ENCODE results near the gene GUCY1A2. TPM values are rescaled to one million over a fixed set of nuclear protein-coding genes. Genes with fewer than 3 reads are reported as not detected.

The GUCY1A2 gene
- polyA plus RNA-seq, 1 donor (not counting 4 experiments of a cell fraction or from before 2014, with no cell fraction given), result not detected

- no peak for DNase-seq (ENCODE audit: low read depth, low spot score)
- Histone ChIP-seq H3K4me1 (ENCODE audit: control insufficient read depth, extremely low read depth, insufficient read depth, low read length) (no peaks in the 10 kb centered on the region), H4K20me1 (ENCODE audit: control insufficient read depth, extremely low read depth, insufficient read depth, low read length) (no peaks in the 10 kb centered on the region), H3K27ac (ENCODE audit: control insufficient read depth, insufficient read depth, low read length) (no peak overlapping the region), H3K4me3 (ENCODE audit: control insufficient read depth in 2 of 3, extremely low read depth in 1 of 3, insufficient read depth in 2 of 3, low read depth in 1 of 3, low read length in 3 of 3) (no peak overlapping the region), H3K9me3 (ENCODE audit: control insufficient read depth, low read depth, low read length) (no peaks in the 10 kb centered on the region), H3K79me2 (ENCODE audit: control insufficient read depth, insufficient read depth, low read length) (no peaks in the 10 kb centered on the region), H3K4me2 (ENCODE audit: control insufficient read depth, extremely low read depth, insufficient read depth, low read depth, low read length) (no peak overlapping the region), H3K9ac (ENCODE audit: control insufficient read depth, extremely low read depth, insufficient read depth, low read length) (no peak overlapping the region), H2AFZ (ENCODE audit: control insufficient read depth, low read length) (no peak overlapping the region), H3K36me3 (ENCODE audit: control insufficient read depth in 2 of 2, extremely low read depth in 1 of 2, insufficient read depth in 2 of 2, low read length in 2 of 2) (no peaks in the 10 kb centered on the region), H3K9me1 (ENCODE audit: control insufficient read depth, extremely low read depth, insufficient read depth, low read length) (no peaks in the 10 kb centered on the region), H3K27me3 (ENCODE audit: control insufficient read depth, extremely low read depth, insufficient read depth, low read length) (no peaks in the 10 kb centered on the region)
- TF ChIP-seq EZH2 (IDR thresholded peaks at IDR 0.05; ENCODE audit: low read length), result no peak
- TF ChIP-seq, protein P1, sequence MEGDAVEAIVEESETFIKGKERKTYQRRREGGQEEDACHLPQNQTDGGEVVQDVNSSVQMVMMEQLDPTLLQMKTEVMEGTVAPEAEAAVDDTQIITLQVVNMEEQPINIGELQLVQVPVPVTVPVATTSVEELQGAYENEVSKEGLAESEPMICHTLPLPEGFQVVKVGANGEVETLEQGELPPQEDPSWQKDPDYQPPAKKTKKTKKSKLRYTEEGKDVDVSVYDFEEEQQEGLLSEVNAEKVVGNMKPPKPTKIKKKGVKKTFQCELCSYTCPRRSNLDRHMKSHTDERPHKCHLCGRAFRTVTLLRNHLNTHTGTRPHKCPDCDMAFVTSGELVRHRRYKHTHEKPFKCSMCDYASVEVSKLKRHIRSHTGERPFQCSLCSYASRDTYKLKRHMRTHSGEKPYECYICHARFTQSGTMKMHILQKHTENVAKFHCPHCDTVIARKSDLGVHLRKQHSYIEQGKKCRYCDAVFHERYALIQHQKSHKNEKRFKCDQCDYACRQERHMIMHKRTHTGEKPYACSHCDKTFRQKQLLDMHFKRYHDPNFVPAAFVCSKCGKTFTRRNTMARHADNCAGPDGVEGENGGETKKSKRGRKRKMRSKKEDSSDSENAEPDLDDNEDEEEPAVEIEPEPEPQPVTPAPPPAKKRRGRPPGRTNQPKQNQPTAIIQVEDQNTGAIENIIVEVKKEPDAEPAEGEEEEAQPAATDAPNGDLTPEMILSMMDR (optimal IDR thresholded peaks at IDR 0.05 in 1 of 3, IDR thresholded peaks at IDR 0.05 in 1 of 3, conservative IDR thresholded peaks at IDR 0.05 in 1 of 3; ENCODE audit: extremely low read depth in 1 of 3, insufficient read depth in 2 of 3, low read length in 3 of 3), result no peak
- no peak for FAIRE-seq
- dilution Hi-C loops (cut with MboI; ENCODE audit: extremely low pct_ligation_motif_present, low sequenced_read_pairs), result no loop called here
Measured at GRCh38 chr11:106681435-106681834, 336.8 kb downstream of the GUCY1A2 start.

DNA sequence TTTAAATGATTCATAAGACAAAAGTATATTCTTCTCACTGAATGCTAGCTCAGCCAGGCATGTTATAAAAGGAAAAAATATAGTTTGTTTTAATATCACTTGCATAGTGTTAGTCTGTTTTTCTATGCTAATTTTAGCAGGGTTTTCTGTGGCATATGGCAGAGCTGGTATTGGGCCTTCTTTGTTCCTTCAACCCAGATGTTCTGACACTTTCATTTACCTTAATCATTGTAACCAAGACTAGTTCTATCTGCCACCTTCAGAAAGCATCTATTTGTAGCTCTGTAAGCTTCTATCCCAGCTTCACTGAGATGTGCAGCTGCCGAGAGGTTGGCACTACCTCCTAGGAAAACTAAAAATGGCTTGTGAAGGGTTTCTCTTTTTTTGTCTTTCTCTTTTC lies 338.7 kb downstream of the GUCY1A2 start:
- dilution Hi-C loops (cut with MboI; ENCODE audit: extremely low pct_ligation_motif_present, low sequenced_read_pairs), result no loop called here
- no peak overlapping the region for H3K4me2 ChIP-seq (ENCODE audit: control insufficient read depth, extremely low read depth, insufficient read depth, low read depth, low read length)
- H4K20me1 ChIP-seq (ENCODE audit: control insufficient read depth, extremely low read depth, insufficient read depth, low read length), result no peaks in the 10 kb centered on the region
- no peaks in the 10 kb centered on the region for H3K4me1 ChIP-seq (ENCODE audit: control insufficient read depth, extremely low read depth, insufficient read depth, low read length)
- no peaks in the 10 kb centered on the region for H3K9me3 ChIP-seq (ENCODE audit: control insufficient read depth, low read depth, low read length)
- H2AFZ ChIP-seq (ENCODE audit: control insufficient read depth, low read length), result no peak overlapping the region
- TF ChIP-seq, protein P1 (optimal IDR thresholded peaks at IDR 0.05 in 1 of 3, IDR thresholded peaks at IDR 0.05 in 1 of 3, conservative IDR thresholded peaks at IDR 0.05 in 1 of 3; ENCODE audit: extremely low read depth in 1 of 3, insufficient read depth in 2 of 3, low read length in 3 of 3), result no peak
- no peak for TF ChIP-seq EZH2 (IDR thresholded peaks at IDR 0.05; ENCODE audit: low read length)
- no peak for DNase-seq (ENCODE audit: low read depth, low spot score)
- no peak overlapping the region for H3K9ac ChIP-seq (ENCODE audit: control insufficient read depth, extremely low read depth, insufficient read depth, low read length)
- H3K79me2 ChIP-seq (ENCODE audit: control insufficient read depth, insufficient read depth, low read length), result no peaks in the 10 kb centered on the region
- H3K27me3 ChIP-seq (ENCODE audit: control insufficient read depth, extremely low read depth, insufficient read depth, low read length), result no peaks in the 10 kb centered on the region
- no peak overlapping the region for H3K27ac ChIP-seq (ENCODE audit: control insufficient read depth, insufficient read depth, low read length)
- H3K9me1 ChIP-seq (ENCODE audit: control insufficient read depth, extremely low read depth, insufficient read depth, low read length), result no peaks in the 10 kb centered on the region
- no peaks in the 10 kb centered on the region for H3K36me3 ChIP-seq (ENCODE audit: control insufficient read depth in 2 of 2, extremely low read depth in 1 of 2, insufficient read depth in 2 of 2, low read length in 2 of 2)
- no peak for FAIRE-seq
- H3K4me3 ChIP-seq (ENCODE audit: control insufficient read depth in 2 of 3, extremely low read depth in 1 of 3, insufficient read depth in 2 of 3, low read depth in 1 of 3, low read length in 3 of 3), result no peak overlapping the region

All from keratinocyte (primary cell).